Glutamatergic neuron (in vitro differentiated cells): ENCODE results near the gene LTK. TPM values are rescaled to one million over a fixed set of nuclear protein-coding genes. Genes with fewer than 3 reads are reported as not detected.
A peak's percentile ranks its signal among the peaks of the same experiment; 100 is the strongest.

ENCODE experiments used
- DNase-seq: peaks from one replicate; pipeline ENCODE4 v3.0.0; 2022
- H3K27ac Mint-ChIP-seq: one replicate; pipeline ENCODE4 v1.8.0; 2020; ENCODE audit warnings: mild to moderate bottlenecking, mixed read lengths, inconsistent platforms; ENCODE audit not compliant: unreplicated experiment
- H3K27me3 Mint-ChIP-seq: one replicate; pipeline ENCODE4 v1.8.0; 2020; ENCODE audit warnings: mild to moderate bottlenecking, moderate library complexity, mixed read lengths, inconsistent platforms; ENCODE audit not compliant: unreplicated experiment
- H3K36me3 Mint-ChIP-seq: one replicate; pipeline ENCODE4 v1.8.0; 2020; ENCODE audit warnings: mild to moderate bottlenecking, mixed read lengths, inconsistent platforms; ENCODE audit not compliant: unreplicated experiment
- H3K4me1 Mint-ChIP-seq: one replicate; pipeline ENCODE4 v1.8.0; 2020; ENCODE audit warnings: mild to moderate bottlenecking, low read depth, mixed read lengths, inconsistent platforms; ENCODE audit not compliant: unreplicated experiment
- H3K4me3 Mint-ChIP-seq: one replicate; pipeline ENCODE4 v1.8.0; 2020; ENCODE audit warnings: mild to moderate bottlenecking, mixed read lengths, inconsistent platforms; ENCODE audit not compliant: unreplicated experiment
- H3K9me3 Mint-ChIP-seq: one replicate; pipeline ENCODE4 v1.8.0; 2020; ENCODE audit warnings: mild to moderate bottlenecking, moderate library complexity, mixed read lengths, inconsistent platforms; ENCODE audit not compliant: unreplicated experiment
- CTCF ChIP-seq: fragments of 200-600 bp; sonication (generic); IDR thresholded peaks from one replicate; pipeline ENCODE4 v1.5.0; 2021; ENCODE audit not compliant: partially characterized antibody, unreplicated experiment
- total RNA-seq: library from RNA; stranded (reverse); fragmentation: NEBNext Ultra II Directional; extraction: Animal tissue kit (Norgen Biotek cat#: 25700); gene quantifications from one replicate; pipeline ENCODE4 v1.2.1, GENCODE V29; 2021; ENCODE audit not compliant: unreplicated experiment

Gene LTK
- total RNA-seq, 1 donor from 2014 or later: 3.2 TPM

- H3K9me3 Mint-ChIP-seq: peaks cover 8% of the 10 kb centered on the region
- H3K27me3 Mint-ChIP-seq: peaks cover 29% of the 10 kb centered on the region
- no peak for DNase-seq
- no peaks in the 10 kb centered on the region for H3K36me3 Mint-ChIP-seq
- no peak for TF ChIP-seq CTCF
- peaks cover 6% of the 10 kb centered on the region for H3K4me1 Mint-ChIP-seq
- no peak overlapping the region for H3K27ac Mint-ChIP-seq
- no peak overlapping the region for H3K4me3 Mint-ChIP-seq
Observed at GRCh38 chr15:41494190-41494921, 19.3 kb downstream of the LTK start.

- peaks cover 8% of the 10 kb centered on the region for H3K9me3 Mint-ChIP-seq
- peaks cover 29% of the 10 kb centered on the region for H3K27me3 Mint-ChIP-seq
- no peak for TF ChIP-seq CTCF
- H3K27ac Mint-ChIP-seq: no peak overlapping the region
- H3K4me1 Mint-ChIP-seq: peaks cover 6% of the 10 kb centered on the region
- H3K36me3 Mint-ChIP-seq: no peaks in the 10 kb centered on the region
- no peak for DNase-seq
- no peak overlapping the region for H3K4me3 Mint-ChIP-seq
Observed at GRCh38 chr15:41493902-41494189, 19.8 kb downstream of the LTK start.

- Mint-ChIP-seq H3K9me3 (peaks cover 8% of the 10 kb centered on the region), H3K27me3 (peaks cover 24% of the 10 kb centered on the region), H3K36me3 (no peaks in the 10 kb centered on the region), H3K27ac (no peak within 1 kb of the TSS), H3K4me3 (peak within 1 kb of the TSS; percentile 79), H3K4me1 (peaks cover 6% of the 10 kb centered on the region)
- DNase-seq: peak; percentile 61
- TF ChIP-seq CTCF: no peak
Observed at GRCh38 chr15:41493205-41493901, 20.3 kb downstream of the LTK start, which contains the start of gene ITPKA. TSS of gene ITPKA (plus strand) at chr15:41493874. CDS start at chr15:41493928, 54 bp downstream.

- H3K27me3 Mint-ChIP-seq: peaks cover 23% of the 10 kb centered on the region
- H3K27ac Mint-ChIP-seq: no peak overlapping the region
- no peaks in the 10 kb centered on the region for H3K36me3 Mint-ChIP-seq
- peaks cover 6% of the 10 kb centered on the region for H3K4me1 Mint-ChIP-seq
- H3K9me3 Mint-ChIP-seq: peaks cover 8% of the 10 kb centered on the region
- TF ChIP-seq CTCF: no peak
- DNase-seq: no peak
- H3K4me3 Mint-ChIP-seq: peak overlapping the region; percentile 79
Observed at GRCh38 chr15:41492597-41493204, 20.9 kb downstream of the LTK start.

GRCh38 chr15:41491889-41492288, 21.7 kb downstream of the LTK start:
- peaks cover 6% of the 10 kb centered on the region for H3K4me1 Mint-ChIP-seq
- TF ChIP-seq CTCF: no peak

More at GRCh38 chr15:41491889-41492288, 21.7 kb downstream of the LTK start:
- Mint-ChIP-seq H3K4me3 (no peak overlapping the region), H3K27me3 (peaks cover 18% of the 10 kb centered on the region), H3K36me3 (no peaks in the 10 kb centered on the region), H3K9me3 (peaks cover 4% of the 10 kb centered on the region), H3K27ac (no peak overlapping the region)
- no peak for DNase-seq
